HG03457 (cell line): ENCODE measurements around the gene TALDO1.

ENCODE experiments used
- ATAC-seq: cut with Tn5 transposase; IDR thresholded peaks from one replicate; pipeline ENCODE4 v1.9.1; 2021; ENCODE audit warnings: moderate number of reproducible peaks; ENCODE audit not compliant: unreplicated experiment

The TALDO1 gene

DNA sequence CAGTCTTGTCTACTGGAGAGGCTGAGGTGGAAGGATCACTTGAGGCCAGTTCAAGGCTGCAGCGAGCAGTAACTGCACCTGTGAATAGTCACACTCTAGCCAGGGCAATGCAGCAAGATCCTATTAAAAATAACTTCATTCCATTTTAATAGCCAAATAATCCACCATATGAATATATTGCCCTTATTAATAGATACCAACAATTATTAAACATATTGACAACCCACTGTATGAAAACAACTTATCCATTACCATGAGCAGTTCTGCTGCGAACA is 19.6 kb downstream of the TALDO1 start:
- ATAC-seq: no peak

DNA sequence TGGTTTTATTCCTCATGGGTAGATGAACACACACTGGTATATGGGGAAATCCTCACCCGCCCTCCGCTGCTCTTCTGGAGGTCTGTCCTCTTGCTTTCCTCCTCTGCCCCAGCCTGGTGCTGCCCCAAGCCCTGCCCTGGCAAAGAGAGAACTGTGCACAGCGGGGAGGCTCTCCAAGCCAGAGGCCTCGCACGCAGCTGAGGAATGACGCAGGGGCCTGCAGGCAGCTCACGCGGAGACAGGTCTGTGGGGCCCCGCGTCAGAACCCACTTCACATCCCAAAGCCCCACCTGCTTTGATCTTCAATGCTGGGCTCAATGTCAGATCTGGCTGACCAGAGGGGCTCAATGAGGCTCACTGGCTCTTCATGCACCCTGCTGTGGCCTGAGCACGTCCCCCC is 20.0 kb downstream of the TALDO1 start:
- no peak for ATAC-seq

DNA sequence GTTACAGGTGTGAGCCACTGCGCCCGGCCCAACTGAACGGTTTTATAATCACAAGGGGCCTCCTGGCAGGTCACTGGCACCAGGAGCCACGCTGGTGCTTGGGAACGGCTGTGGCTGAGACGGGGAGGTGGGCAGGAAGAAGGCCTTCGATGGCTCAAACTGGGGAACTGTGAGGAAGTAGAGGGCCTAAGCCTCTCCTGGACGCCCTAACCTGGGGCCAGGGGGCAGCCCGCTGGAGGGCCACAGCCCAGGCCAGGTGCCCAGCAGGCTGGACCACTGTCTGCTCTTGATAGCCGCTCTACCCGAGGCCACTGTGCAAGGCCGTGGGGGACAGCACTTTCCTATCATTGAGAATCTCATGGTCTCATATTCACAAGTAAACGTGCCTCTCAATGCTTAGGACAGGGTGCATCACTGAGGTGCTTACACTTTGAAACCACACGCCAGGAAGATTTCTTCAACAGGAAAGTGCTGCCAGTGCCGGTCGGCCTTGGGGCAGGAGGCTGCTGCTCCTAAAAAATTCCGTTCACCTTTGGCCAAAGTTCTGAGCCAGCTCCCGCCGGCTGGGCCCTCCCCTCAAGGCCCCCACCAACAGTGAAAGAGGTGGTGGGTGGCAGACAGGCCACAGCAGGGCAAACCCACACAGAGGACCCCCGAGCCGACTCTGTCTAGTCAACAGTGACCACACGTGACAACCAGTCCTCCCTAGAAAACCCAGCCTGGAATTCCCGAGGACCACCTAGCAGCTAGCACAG is 22.8 kb downstream of the TALDO1 start:
- no peak for ATAC-seq

DNA sequence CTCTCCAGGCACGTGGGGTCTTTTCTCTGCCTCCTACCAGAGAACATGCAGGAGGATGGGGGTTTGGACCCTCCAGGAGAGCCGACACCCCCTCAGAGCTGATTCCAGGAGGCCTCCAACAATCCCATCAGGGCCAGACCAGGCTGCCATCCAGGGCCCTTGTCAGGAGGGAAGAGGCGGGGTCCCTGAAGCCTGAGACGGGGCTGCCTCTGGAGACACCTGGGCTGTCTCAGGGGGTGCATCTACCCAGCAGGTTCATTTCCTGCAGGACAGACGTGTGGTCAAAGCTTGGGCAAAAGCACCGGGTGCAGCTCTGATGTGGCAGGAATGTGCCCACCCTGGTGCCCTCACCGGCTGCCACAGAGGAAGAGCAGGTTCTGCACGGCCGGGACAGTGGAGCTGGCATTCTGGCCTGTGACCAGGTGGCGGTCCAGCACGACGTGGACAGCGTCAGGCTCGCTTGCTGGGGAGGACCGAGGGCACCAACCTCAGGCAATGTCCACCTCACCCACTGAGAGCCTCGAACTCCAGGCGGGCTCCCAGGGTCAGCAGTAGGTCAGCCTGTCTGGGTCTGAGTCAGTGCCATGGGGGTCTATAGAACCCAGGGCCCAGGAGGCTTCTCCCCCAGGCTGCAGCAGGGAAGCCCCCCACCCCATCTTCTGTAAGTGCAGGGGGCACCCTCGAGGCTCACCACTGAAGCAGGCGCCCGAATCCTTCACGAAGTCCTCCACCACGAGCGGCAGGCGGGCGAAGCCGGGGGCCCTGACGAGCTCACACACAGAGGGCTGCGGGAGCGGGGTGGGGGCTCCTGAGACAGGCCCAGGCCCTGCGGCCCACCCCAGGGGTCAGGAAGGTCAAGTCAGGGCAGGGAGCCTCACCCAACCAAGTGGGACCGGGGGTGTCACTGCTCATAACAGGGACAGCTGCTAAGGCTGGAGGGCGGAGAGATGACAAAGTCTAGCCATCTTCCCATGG is 23.7 kb downstream of the TALDO1 start:
- no peak for ATAC-seq

DNA sequence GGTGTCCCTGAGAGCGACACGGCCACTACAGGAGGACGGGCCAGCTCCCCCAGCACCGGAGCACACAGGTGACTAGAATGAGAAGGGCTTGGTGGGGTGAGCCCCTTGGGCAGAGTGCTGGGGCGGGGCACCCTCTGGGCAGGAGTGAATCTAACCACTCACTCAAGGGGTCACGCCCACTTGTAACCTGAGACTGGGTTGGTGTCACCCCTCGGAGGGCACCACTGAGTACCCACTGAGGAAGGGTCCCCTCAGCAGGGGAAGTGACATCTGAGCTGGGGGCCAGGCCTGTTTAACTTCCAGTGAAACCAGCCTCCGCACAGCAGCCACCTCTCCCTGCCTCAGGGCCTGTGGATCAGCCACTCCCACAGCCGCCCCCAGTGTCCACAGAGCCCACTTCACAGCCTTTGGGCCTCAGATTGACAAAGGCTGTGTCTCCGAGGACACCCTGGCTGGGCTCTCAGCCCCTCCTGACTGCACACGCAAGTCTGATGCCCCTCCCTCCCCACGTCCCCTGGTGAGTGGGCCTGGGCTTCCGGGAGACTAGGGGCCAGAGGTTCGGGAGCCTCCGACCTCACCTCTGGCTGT is 24.4 kb downstream of the TALDO1 start:
- ATAC-seq: no peak

DNA sequence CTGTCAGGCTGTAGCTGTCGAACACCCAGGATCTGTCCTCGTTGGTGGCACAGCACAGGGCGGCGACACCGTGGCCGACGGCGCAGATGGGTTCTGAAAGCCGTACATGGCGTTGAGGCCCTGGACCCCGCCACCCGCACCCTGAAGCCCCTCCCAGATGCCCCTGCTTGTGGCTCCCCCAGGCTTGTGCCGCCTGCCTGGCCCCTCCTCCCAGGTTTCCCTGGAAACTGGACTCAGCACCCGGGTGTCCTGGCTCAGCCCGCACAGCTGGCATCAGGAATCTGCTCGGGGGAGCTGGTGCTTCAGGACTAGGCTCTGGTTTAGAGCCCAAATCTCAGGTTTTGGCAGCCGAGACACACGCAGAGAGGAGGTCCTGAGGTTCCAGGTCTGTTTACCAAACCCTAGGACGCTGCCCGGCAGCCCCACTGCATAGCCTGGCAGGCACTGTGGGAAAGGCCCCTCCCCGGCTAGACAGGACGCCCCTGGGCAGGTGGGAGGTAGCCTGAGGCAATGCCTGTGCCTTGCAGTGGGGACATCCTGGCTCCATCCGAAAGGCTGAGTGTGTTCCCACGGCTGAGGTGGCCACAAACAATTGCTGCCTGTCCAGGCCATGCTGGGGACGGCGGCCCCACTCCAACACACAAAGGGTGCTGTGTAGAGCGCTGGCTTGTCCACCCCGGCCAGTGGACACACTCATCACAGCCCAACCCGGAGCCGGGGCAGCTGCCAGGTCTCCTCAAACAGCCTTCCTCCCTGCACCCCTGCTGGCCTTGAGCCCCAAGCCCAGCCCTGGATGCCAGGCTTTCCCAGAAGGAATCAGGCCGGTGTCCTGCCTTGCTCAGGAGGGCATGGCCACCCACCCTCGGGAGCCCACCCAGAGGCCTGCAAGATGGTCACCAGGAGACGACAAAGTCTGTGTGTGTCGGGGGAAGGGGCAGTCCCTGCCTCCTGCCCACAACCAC is 25.4 kb downstream of the TALDO1 start:
- ATAC-seq: no peak

DNA sequence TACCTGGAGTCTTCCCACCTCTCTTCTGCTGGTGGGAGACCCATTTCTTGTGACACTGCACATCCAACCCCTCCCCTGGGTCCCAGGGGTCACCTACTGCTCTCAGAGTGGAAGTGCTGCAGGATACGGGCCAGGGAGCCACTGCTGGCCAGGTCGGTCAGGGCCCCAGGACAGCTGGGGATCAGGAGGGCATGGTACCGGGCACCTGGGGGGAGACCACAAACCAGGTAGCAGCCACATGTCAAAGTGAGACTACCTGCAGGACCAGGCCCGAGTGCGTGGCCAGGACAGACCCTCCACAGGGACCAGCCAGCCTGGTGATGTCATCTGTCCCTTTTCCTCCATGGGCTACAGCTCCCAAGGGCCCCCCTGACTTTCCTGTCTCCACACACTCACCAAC is 26.2 kb downstream of the TALDO1 start:
- ATAC-seq: no peak

DNA sequence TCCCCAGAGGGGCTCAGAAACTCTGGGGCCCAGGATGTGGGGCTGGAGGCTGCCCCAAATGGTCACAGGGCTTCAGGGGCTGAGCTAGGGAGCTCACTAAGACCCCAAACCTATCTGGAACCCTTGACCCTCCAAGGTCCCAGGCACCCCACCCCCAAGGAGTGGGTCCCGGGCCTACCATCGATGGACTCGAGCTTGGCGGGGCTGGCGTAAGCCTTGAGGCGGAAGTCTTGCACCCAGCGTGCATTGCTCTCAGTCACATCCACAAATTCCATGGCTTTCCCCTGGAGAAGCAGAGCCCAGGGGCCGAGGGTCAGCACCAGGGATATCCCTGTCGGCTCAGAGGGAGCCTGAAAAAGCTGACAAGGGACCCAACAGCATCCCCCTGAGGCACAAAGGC is 26.6 kb downstream of the TALDO1 start:
- ATAC-seq: no peak

DNA sequence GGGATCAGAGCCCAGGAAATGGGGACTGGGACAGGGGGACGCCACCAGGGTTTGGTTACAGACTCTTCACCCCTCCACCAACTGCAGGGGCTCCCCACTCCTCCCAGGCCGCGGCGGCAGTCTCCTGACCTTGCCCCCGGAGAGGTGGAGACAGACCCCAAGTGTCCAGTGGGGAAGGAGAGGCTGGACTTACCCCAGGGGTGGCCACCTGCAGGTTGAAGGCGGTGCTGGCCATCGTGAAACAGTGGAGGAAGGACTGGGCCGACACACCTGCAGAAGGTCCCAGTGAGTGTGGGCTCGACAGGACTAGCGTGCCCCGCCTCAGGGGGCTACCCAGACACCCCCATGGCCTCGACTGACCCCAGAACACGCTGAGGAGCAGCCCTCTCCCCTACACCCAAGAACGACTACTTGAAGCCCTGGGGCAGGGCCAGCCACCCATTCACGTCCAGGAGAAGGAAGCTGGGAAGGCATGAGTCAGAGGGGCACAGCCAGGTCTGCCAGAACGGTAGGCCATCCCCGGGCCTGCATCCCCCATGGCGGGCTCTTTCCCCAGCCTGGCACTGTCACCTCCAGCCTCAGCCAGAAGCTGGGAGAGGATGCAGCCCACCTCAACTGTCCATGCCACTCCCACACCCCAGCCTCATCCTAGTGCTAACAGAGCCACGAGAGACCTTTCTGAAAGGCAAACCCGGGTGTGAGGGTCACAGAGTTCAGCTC is 27.8 kb downstream of the TALDO1 start:
- no peak for ATAC-seq

DNA sequence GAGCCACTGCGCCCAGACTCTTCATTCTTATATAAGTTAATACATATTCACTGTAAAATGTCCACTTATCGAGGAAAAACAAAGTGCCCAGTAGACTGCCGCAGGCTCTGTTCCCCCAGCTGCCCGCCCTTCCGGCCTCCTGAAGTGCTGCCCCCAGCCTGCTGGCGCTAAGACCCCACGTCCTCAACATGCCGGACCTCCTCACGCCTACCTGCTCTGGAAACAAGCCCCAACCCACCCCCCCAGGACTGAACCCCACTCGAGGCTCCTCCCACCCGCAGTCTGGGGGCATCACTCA is 28.9 kb downstream of the TALDO1 start:
- no peak for ATAC-seq

DNA sequence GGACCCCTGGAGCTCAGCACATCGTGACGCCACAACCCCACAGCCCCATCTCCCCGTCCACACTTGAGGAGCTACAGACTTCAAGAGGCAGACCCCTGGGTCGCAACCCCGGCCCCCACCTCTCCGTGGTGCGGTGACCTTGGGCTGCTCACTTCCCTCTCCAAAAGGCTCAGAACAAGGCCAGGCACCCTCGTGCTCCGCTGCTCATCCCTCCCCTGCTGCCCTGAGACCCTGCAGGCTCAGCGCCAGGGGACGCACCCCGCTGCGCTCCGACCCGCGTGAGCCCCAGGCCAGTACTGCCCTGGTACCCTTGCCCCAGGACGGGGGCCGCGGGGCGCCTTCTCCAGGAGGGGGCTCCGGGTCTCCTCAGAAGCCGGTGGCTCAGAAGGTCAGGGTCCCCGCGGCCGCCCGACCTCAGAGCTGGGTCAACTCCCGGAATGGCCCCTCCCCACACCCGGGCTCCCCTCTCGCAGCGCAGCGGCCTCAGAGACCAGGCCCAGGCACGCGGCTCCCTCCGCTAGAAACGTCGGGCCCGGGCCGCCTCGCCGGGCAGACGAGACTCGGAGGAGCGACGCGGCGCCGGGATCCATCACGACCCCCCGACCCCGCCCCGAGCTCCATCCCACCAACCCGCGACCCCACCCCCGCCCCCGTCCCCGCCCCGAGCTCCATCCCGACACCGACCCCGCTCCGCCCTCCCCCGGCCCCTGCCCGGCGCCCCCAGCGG is 29.5 kb downstream of the TALDO1 start:
- ATAC-seq: peak; percentile 15

DNA sequence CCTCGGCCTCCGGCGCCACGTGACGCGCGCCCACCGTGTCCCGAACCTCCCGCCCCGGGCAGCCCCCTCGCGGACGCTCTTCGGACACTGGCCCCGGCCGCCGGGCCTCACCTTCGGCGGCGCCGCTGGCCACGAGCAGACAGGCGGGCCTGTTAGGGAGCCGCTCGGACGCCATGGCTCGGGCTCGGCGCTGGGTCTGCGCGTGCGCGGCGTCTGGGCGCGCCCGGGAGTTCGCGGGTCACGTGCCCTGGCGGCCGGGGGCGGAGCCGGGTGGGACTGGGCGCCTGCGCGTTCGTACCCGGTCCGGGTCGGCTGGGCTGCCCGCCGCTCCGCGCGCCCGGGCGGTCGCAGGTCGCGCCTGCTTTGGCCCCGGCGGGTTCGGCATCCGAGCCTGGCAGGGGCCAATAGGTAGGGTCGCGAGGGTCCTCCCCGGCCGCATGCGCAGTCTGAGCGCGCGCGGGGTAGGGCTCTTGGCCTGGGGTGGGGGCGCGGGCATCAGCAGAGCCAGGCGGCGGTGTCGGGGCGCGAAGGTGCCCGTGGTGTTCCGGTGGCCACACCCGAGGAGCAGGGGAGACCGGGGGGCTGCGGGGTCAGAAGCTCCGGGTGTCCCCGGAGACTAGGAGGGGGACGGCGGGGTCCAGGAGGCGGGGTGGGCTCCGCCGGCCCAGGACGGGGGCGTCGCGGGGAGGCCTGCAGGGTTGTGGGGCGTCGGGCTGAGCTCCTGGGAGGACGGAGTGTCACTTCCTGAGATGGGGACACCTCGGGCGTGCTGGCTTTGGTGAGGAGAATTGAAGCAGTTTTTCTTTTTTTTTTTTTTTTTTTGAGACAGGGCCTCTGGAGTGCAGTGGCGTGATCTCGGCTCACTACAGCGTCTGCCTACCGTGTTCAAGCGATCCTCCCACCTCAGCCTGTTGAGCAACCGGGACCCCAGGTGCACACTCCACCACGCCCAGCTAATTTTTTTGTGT is 30.3 kb downstream of the TALDO1 start, which contains the start of gene GATD1:
TSS of gene GATD1 (minus strand) at position 200 of the 968 bp plus-strand sequence. CDS start at position 175, 25 bp downstream.
- ATAC-seq: peak; percentile 44

DNA sequence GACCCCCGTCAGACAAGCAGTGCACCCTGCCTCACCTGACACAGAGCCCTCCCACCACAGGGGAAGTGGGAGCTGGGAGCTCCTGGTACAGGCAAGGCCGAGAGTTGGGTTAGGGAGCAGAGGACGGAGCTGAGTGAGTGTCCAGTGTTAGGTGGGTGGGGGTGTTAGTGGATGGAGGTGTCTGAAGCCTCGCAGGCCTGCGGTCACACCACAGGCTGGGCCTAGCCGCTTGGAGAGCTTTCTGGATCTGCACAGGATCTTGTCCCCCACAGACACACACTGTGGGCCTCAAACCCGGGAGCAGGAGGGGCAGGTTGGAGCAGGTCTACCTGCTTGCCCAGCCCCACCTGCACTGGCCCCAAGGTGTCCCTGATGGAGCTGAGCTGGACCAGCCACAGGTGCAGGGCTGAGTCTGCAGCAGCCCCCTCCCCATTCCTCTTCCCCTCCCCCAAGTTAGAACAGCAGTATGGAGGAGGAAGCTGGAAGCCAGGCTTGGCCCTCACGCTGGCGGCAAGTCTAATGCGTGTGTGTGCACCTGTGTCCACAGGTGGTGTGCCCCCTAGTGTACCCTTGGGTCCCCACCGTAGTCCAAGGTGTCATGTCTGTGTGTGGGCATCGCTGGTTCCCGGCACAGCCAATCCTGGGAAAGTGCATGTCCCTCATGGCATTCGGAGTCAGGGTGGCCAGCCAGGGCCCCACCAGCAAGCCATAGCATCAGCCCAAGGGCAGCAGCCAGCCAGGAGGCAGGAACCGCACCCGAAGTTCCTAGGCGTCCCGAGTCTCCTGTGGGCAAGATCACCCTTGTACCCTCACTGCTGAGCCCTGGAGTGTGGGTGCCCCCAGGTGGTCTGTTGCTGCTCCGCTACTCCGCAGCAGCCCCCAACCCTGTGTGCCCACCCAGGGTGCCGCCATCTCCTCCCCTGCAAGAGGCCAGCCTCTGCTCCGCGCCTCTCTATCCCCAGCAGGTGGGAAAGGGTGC is 32.0 kb downstream of the TALDO1 start:
- ATAC-seq: no peak

DNA sequence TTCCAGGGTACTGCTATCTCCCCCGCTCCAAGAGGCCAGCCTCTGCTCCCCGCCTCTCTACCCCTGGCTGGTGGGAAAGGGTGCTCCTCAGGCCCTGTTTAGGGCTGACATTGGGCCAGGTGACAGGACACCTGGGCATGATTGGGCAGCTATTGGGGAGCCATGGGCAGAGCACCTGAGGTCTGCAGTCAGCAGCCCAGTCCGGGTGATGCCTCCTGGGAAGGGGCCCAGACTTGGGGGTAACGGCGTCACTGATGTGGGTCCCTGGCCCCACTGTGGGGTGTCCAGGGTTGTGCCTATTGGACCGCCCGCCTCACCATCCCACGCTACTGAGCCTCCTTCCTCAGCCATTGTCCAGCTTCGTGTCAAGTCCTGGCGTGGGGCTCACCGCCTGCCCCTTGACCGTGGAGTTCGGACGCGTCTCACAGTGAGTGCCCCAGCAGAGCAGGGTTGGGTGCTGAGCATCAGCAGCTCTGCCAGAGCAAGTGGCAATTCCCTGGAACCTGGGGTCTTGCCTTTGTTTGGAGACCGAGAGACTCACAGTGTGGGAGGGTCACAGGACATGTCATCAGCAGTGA is 32.8 kb downstream of the TALDO1 start:
- no peak for ATAC-seq

DNA sequence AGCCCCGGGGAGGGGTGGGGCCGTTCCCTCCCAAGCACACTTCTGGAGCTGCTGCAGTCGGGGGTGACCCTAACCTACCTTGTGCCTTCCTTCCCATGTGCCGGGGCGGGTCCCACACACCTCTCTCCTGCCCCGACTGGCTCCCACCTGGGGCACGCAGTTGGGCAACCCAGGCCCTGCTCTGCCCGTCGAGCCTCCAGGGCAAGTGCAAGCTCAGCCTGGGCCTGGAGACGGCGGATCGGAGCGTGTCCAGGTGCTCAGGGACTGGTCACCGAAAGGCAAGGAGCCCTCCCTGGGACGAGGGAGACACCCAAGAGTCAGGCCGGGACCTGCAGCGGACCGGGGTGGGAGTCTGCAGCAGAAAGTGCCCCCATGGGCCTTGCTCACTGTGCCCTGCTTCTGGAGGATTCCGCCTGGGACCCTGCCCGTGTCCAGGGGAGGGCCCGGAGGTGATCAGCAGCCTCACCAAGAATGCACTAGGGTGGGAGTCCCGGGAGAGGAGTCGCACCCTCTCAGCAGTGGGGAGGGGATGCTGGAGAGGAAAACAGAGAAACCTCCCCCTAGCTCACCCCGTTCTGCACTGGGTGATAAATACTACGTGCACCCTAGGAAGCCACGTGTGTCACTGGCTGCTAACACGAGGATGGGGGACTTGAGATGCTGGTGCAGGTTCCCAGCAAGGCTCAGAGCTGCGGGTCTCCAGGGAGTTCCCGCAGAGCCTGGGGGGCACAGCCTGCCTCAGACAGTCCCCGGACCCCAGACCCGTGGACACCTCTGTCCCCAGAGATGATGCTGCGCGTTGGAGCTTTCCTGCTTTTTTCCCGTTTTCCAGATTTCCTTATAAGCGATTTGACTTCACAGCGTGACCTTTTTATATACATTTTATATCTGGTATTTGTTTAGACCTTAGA is 35.3 kb downstream of the TALDO1 start:
- ATAC-seq: no peak

DNA sequence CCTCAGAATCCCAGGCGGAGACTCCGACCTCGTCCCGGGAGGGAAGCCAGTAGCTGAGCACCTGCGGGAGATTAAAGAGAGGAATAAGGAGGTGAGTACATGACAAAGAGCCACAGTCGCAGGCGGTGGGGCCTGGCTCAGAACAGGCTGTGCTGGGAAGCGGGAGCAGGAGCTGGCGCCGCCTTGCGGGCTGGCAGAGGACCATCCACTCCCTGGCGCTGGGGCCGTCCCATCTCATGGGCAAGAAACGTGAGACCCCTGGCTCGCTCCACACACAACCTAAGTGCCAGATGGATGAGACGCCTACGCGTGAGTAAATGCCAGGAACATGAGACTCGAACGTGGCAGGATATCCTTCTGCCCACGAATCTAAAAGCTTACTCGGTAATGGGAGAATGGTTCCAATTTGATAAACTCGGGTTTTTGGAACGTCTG is 36.3 kb downstream of the TALDO1 start:
- no peak for ATAC-seq
